Liver (tissue), 9 donors: Measurements from ENCODE around the gene RSKR. TPM values are rescaled to one million over a fixed set of nuclear protein-coding genes. Genes with fewer than 3 reads are reported as not detected.
"Not testable (repeated sequence)": the region's sequence is repeated elsewhere in the genome, so short reads cannot be mapped to it uniquely, and the experiment has no call there.

ENCODE experiments used
- DNase-seq: peaks from one replicate; pipeline ENCODE4 v3.0.0-alpha.2; 2017; ENCODE audit warnings: low spot score
- H3K27ac ChIP-seq, 2 donors: one replicate each; pipeline ENCODE4 v1.7.0; 2013; ENCODE audit warnings: inconsistent platforms in 2 of 2, low read length in 2 of 2, control low read depth in 1 of 2, low read depth in 1 of 2, mild to moderate bottlenecking in 1 of 2
- H3K27me3 ChIP-seq, 4 donors: one replicate each; pipeline versions ENCODE4 v1.6.1 to v1.7.0; 2013; ENCODE audit warnings: low read length in 3 of 4, inconsistent platforms in 1 of 4, mild to moderate bottlenecking in 1 of 4, moderate library complexity in 1 of 4; ENCODE audit not compliant: control insufficient read depth in 4 of 4, insufficient read depth in 4 of 4
- H3K36me3 ChIP-seq, 4 donors: one replicate each; pipeline versions ENCODE4 v1.6.1 to v1.7.0; 2013; ENCODE audit warnings: low read length in 3 of 4, mild to moderate bottlenecking in 3 of 4, low read depth in 1 of 4, moderate library complexity in 1 of 4; ENCODE audit not compliant: control insufficient read depth in 4 of 4, insufficient read depth in 3 of 4
- H3K4me1 ChIP-seq, 4 donors: one replicate each; pipeline versions ENCODE4 v1.6.1 to v1.7.0; 2013; ENCODE audit warnings: low read length in 3 of 4, mild to moderate bottlenecking in 3 of 4, moderate library complexity in 1 of 4; ENCODE audit not compliant: control insufficient read depth in 4 of 4, insufficient read depth in 4 of 4
- H3K4me3 ChIP-seq, 3 donors: one replicate each; pipeline versions ENCODE4 v1.6.1 to v1.7.0; 2013; ENCODE audit warnings: low read length in 3 of 3, control low read depth in 1 of 3, low read depth in 1 of 3, mild to moderate bottlenecking in 1 of 3
- H3K9ac ChIP-seq, 2 donors: one replicate each; pipeline ENCODE4 v1.7.0; 2013; ENCODE audit warnings: low read length in 2 of 2, mild to moderate bottlenecking in 2 of 2, moderate library complexity in 2 of 2, control low read depth in 1 of 2, low read depth in 1 of 2
- H3K9me3 ChIP-seq, 4 donors: one replicate each; pipeline versions ENCODE4 v1.6.1 to v1.7.0; 2013; ENCODE audit warnings: low read length in 3 of 4; ENCODE audit not compliant: control insufficient read depth in 4 of 4
- ATF3 ChIP-seq: IDR thresholded peaks from 2 replicates; pipeline ENCODE4 v1.6.1; 2016; ENCODE audit warnings: antibody characterized with exemption
- CTCF ChIP-seq: fragments of 150-350 bp; IDR thresholded peaks from 2 replicates; pipeline ENCODE4 v1.5.1; 2017; ENCODE audit warnings: improper control_type of control experiment, low read depth, low read length; ENCODE audit not compliant: missing input control
- EGR1 ChIP-seq, 2 donors: IDR thresholded peaks; 2 replicates each; pipeline ENCODE4 v1.6.1; 2016 to 2018; ENCODE audit warnings: antibody characterized with exemption in 2 of 2, low read depth in 2 of 2
- FOXA1 ChIP-seq: IDR thresholded peaks from 2 replicates; pipeline ENCODE4 v1.6.1; 2016; ENCODE audit warnings: antibody characterized with exemption
- FOXA2 ChIP-seq: IDR thresholded peaks from 2 replicates; pipeline ENCODE4 v1.6.1; 2016; ENCODE audit warnings: antibody characterized with exemption
- GABPA ChIP-seq, 2 donors: IDR thresholded peaks in 1 of 2; conservative IDR thresholded peaks in 1 of 2; 2 replicates each; pipeline ENCODE4 v1.6.1; 2016; ENCODE audit warnings: antibody characterized with exemption in 2 of 2, mild to moderate bottlenecking in 1 of 2, moderate library complexity in 1 of 2
- HNF4A ChIP-seq, 2 donors: conservative IDR thresholded peaks; 2 replicates each; pipeline ENCODE4 v1.6.1; 2016; ENCODE audit warnings: antibody characterized with exemption in 2 of 2, mild to moderate bottlenecking in 2 of 2
- HNF4G ChIP-seq: IDR thresholded peaks from 2 replicates; pipeline ENCODE4 v1.6.1; 2016; ENCODE audit warnings: antibody characterized with exemption
- JUND ChIP-seq, 2 donors: IDR thresholded peaks; 2 replicates each; pipeline ENCODE4 v1.6.1; 2016; ENCODE audit warnings: antibody characterized with exemption in 2 of 2
- MAX ChIP-seq: IDR thresholded peaks from 2 replicates; pipeline ENCODE4 v1.6.1; 2016; ENCODE audit warnings: antibody characterized with exemption
- NR2F2 ChIP-seq: IDR thresholded peaks from 2 replicates; pipeline ENCODE4 v1.6.1; 2016; ENCODE audit warnings: antibody characterized with exemption
- RAD21 ChIP-seq, 2 donors: IDR thresholded peaks; 2 replicates each; pipeline ENCODE4 v1.6.1; 2016; ENCODE audit warnings: antibody characterized with exemption in 2 of 2, mild to moderate bottlenecking in 2 of 2
- REST ChIP-seq: IDR thresholded peaks from 2 replicates; pipeline ENCODE4 v1.6.1; 2016; ENCODE audit warnings: antibody characterized with exemption, mild to moderate bottlenecking
- RXRA ChIP-seq, 2 donors: IDR thresholded peaks; 2 replicates each; pipeline ENCODE4 v1.6.1; 2017 to 2018; ENCODE audit warnings: antibody characterized with exemption in 2 of 2, mild to moderate bottlenecking in 1 of 2
- SP1 ChIP-seq: IDR thresholded peaks from 2 replicates; pipeline ENCODE4 v1.6.1; 2018; ENCODE audit warnings: antibody characterized with exemption, mild to moderate bottlenecking
- TAF1 ChIP-seq: conservative IDR thresholded peaks from 2 replicates; pipeline ENCODE4 v1.6.1; 2016; ENCODE audit warnings: antibody characterized with exemption, mild to moderate bottlenecking
- YY1 ChIP-seq: IDR thresholded peaks from 2 replicates; pipeline ENCODE4 v1.6.1; 2016; ENCODE audit warnings: antibody characterized with exemption, mild to moderate bottlenecking
- ZBTB33 ChIP-seq: IDR thresholded peaks from 2 replicates; pipeline ENCODE4 v1.6.1; 2016; ENCODE audit warnings: antibody characterized with exemption
- WGBS: extraction: QIAGEN DNeasy Blood & Tissue Kit; methylation state at CpG from one replicate; pipeline ENCODE4 v1.1.7; 2013; 5-methylcytosine and 5-hydroxymethylcytosine counted together
- polyA plus RNA-seq, 2 donors: library from polyadenylated mRNA; stranded (reverse) in 1 of 2; unstranded in 1 of 2; fragments of 200-250 nt in 1 of 2; fragments of >200 nt in 1 of 2; fragmentation: Nextera tagmentation in 1 of 2; extraction: Ambion mirVana in 1 of 2; gene quantifications; one replicate each; pipeline versions ENCODE4 v1.2.1 to v1.2.3, GENCODE V29; 2013 to 2015
- total RNA-seq, 2 donors: library from RNA; depleted of rRNA; stranded (reverse); fragments of >200 nt; gene quantifications; one replicate each; pipeline ENCODE4 v1.2.3, GENCODE V29; 2014
- donor health status: healthy.
- donor health status: healthy.
- donor health status: healthy.
- donor health status: healthy.
- donor health status: healthy.

The RSKR gene
- total and polyA plus RNA-seq, 4 donors, result 0.63 to 14.5 (median 1.2) TPM

GRCh38 chr17:28658766-28659496, 44.9 kb upstream of the RSKR start:
- not testable (repeated sequence) for H3K9ac ChIP-seq, H3K4me3 ChIP-seq, DNase-seq, H3K27me3 ChIP-seq, H3K9me3 ChIP-seq, H3K27ac ChIP-seq
- WGBS, result 97% methylated on average over 46 of the region's 46 CpGs
- H3K4me1 ChIP-seq, result peaks cover 6 to 27% (median 20%) of the 10 kb centered on the region in 4 donors
- H3K36me3 ChIP-seq, result peaks cover 3 to 12% (median 8%) of the 10 kb centered on the region in 4 donors

- 80% methylated on average over 5 of the region's 8 CpGs for WGBS
- not testable (repeated sequence) for H3K27ac ChIP-seq, H3K4me3 ChIP-seq, H3K9me3 ChIP-seq, DNase-seq, H3K9ac ChIP-seq, H3K27me3 ChIP-seq
- H3K4me1 ChIP-seq, result peaks cover 3 to 21% (median 16%) of the 10 kb centered on the region in 4 donors
- peaks cover 6 to 12% (median 8%) of the 10 kb centered on the region in 4 donors for H3K36me3 ChIP-seq
Observed at GRCh38 chr17:28658342-28658741, 44.4 kb upstream of the RSKR start.

- Histone ChIP-seq H3K4me1 (peaks cover 0 to 15% (median 11%) of the 10 kb centered on the region in 4 donors), H3K27me3 (no peaks in the 10 kb centered on the region), H3K36me3 (peaks cover 6 to 12% (median 11%) of the 10 kb centered on the region in 4 donors), H3K9me3 (no peaks in the 10 kb centered on the region), H3K9ac (no peak overlapping the region), H3K4me3 (no peak overlapping the region), H3K27ac (no peak overlapping the region)
- WGBS, result 90% methylated on average over 5 of the region's 5 CpGs
- TF ChIP-seq GABPA (IDR thresholded peaks at IDR 0.05 in 1 of 2, conservative IDR thresholded peaks at IDR 0.05 in 1 of 2) (no peak), FOXA1 (no peak), MAX (no peak), SP1 (no peak), HNF4G (no peak), NR2F2 (no peak), JUND (IDR thresholded peaks at IDR 0.05) (no peak), FOXA2 (no peak), TAF1 (no peak), ZBTB33 (no peak), HNF4A (conservative IDR thresholded peaks at IDR 0.05) (no peak), CTCF (no peak), EGR1 (IDR thresholded peaks at IDR 0.05; ENCODE audit: low read depth in 2 of 2) (no peak), RXRA (IDR thresholded peaks at IDR 0.05) (no peak), RAD21 (IDR thresholded peaks at IDR 0.05) (no peak), ATF3 (no peak), REST (no peak), YY1 (no peak)
- DNase-seq, result no peak
Observed at GRCh38 chr17:28657756-28658155, 43.8 kb upstream of the RSKR start.
